Natural killer cell (primary cell): ENCODE data around the gene TBX15. TPM values are rescaled to one million over a fixed set of nuclear protein-coding genes. Genes with fewer than 3 reads are reported as not detected.

Experiments
- ATAC-seq, 3 donors: fragments of 150-1000 bp in 2 of 3; fragments of 200-7000 bp in 1 of 3; cut with Tn5 transposase; 1 replicate in 1 of 3; 2 replicates in 2 of 3; pipeline ENCODE4 v1.10.0; 2021; ENCODE audit warnings: mild to moderate bottlenecking in 2 of 3, moderate library complexity in 2 of 3
- DNase-seq, 2 donors: peaks; one replicate each; pipeline versions ENCODE4 v3.0.0 to v3.0.0-alpha.2; 2013 to 2021; ENCODE audit warnings: mixed read lengths in 1 of 2
- H3K27ac ChIP-seq: one replicate; pipeline ENCODE4 v1.5.1; 2013; ENCODE audit warnings: mild to moderate bottlenecking, low read length
- H3K27me3 ChIP-seq: one replicate; pipeline ENCODE4 v1.6.1; 2013; ENCODE audit warnings: low read length; ENCODE audit not compliant: control insufficient read depth, insufficient read depth
- H3K36me3 ChIP-seq: one replicate; pipeline ENCODE4 v1.6.1; 2013; ENCODE audit warnings: low read length; ENCODE audit not compliant: control insufficient read depth, insufficient read depth
- H3K4me1 ChIP-seq: one replicate; pipeline ENCODE4 v1.6.1; 2013; ENCODE audit warnings: low read length; ENCODE audit not compliant: control insufficient read depth, insufficient read depth
- H3K4me3 ChIP-seq: one replicate; pipeline ENCODE4 v1.5.1; 2013; ENCODE audit warnings: low read length
- H3K9me3 ChIP-seq: one replicate; pipeline ENCODE4 v1.6.1; 2013; ENCODE audit warnings: low read length; ENCODE audit not compliant: control insufficient read depth, insufficient read depth
- H3K27ac Mint-ChIP-seq, 2 donors: one replicate each; pipeline ENCODE4 v1.8.0; 2022; ENCODE audit warnings: mild to moderate bottlenecking in 2 of 2, mixed read lengths in 2 of 2, moderate library complexity in 1 of 2
- H3K27me3 Mint-ChIP-seq, 2 donors: one replicate each; pipeline ENCODE4 v1.8.0; 2022; ENCODE audit warnings: low read depth in 2 of 2, mixed read lengths in 2 of 2
- H3K36me3 Mint-ChIP-seq: one replicate; pipeline ENCODE4 v1.8.0; 2022; ENCODE audit warnings: mixed read lengths
- H3K4me1 Mint-ChIP-seq, 2 donors: one replicate each; pipeline ENCODE4 v1.8.0; 2022; ENCODE audit warnings: mixed read lengths in 2 of 2
- H3K4me3 Mint-ChIP-seq: one replicate; pipeline ENCODE4 v1.8.0; 2022; ENCODE audit warnings: mild to moderate bottlenecking, moderate library complexity, mixed read lengths
- H3K9me3 Mint-ChIP-seq, 2 donors: one replicate each; pipeline ENCODE4 v1.8.0; 2022; ENCODE audit warnings: mixed read lengths in 2 of 2
- WGBS: methylation state at CpG from one replicate; pipeline ENCODE4 v1.1.7; 2013; ENCODE audit warnings: missing lambda C conversion rate; ENCODE audit not compliant: insufficient coverage; 5-methylcytosine and 5-hydroxymethylcytosine counted together
- intact Hi-C: fragments of 100-400 bp; cut with micrococcal nuclease; formaldehyde crosslinking; loops from one replicate; pipeline ENCODE4 v1.14.2; 2022
- total RNA-seq, 4 donors: library from RNA; stranded (reverse); fragments of 120-200 nt in 1 of 4; gene quantifications; one replicate each; pipeline versions ENCODE4 v1.2.3 to v1.2.4, GENCODE V29; 2013 to 2022
- TF ChIP-seq, protein P1 (sequence below): fragments of 200-600 bp; IDR thresholded peaks from one replicate; pipeline ENCODE4 v1.8.0; 2022; ENCODE audit warnings: antibody characterized with exemption

TBX15 gene
- total RNA-seq, 3 donors from 2014 or later (not counting 1 experiment from before 2014, with no cell fraction given), result not detected

DNA sequence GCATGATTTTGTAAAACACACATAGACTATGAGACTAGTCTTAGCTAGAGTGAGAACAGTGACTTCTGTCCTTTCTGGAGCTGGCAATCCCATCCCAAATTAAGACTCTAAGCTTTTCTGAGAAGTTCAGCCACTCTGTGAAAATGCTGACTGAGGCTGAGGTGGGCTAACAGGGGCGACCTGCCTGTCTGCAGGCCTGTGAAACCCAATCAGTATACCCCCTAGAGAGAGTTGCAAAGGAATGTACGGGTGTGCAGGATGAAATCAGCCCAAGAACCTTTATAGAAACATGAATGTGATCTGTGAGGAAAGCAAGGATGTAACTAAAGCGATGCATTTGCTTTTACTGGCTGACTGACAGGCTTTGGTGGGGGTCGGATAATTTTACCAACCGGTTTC, 16.0 kb upstream of the TBX15 start:
- peaks cover 70% of the 10 kb centered on the region for H3K27me3 ChIP-seq
- Mint-ChIP-seq H3K4me3 (no peak overlapping the region), H3K4me1 (peaks cover 10 to 25% of the 10 kb centered on the region in 2 donors), H3K9me3 (no peaks in the 10 kb centered on the region), H3K27ac (no peak overlapping the region), H3K27me3 (peaks cover 65 to 73% of the 10 kb centered on the region in 2 donors), H3K36me3 (peaks cover 9% of the 10 kb centered on the region)
- ATAC-seq (no peak), DNase-seq (no peak)
- 20% methylated on average over 5 of the region's 5 CpGs for WGBS
- no peak overlapping the region for H3K4me3 ChIP-seq
- no peaks in the 10 kb centered on the region for H3K36me3 ChIP-seq
- intact Hi-C loops, result no loop called here
- H3K4me1 ChIP-seq, result peaks cover 38% of the 10 kb centered on the region
- H3K27ac ChIP-seq, result no peak overlapping the region
- TF ChIP-seq, protein P1, sequence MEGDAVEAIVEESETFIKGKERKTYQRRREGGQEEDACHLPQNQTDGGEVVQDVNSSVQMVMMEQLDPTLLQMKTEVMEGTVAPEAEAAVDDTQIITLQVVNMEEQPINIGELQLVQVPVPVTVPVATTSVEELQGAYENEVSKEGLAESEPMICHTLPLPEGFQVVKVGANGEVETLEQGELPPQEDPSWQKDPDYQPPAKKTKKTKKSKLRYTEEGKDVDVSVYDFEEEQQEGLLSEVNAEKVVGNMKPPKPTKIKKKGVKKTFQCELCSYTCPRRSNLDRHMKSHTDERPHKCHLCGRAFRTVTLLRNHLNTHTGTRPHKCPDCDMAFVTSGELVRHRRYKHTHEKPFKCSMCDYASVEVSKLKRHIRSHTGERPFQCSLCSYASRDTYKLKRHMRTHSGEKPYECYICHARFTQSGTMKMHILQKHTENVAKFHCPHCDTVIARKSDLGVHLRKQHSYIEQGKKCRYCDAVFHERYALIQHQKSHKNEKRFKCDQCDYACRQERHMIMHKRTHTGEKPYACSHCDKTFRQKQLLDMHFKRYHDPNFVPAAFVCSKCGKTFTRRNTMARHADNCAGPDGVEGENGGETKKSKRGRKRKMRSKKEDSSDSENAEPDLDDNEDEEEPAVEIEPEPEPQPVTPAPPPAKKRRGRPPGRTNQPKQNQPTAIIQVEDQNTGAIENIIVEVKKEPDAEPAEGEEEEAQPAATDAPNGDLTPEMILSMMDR, result no peak
- peaks cover 11% of the 10 kb centered on the region for H3K9me3 ChIP-seq

DNA sequence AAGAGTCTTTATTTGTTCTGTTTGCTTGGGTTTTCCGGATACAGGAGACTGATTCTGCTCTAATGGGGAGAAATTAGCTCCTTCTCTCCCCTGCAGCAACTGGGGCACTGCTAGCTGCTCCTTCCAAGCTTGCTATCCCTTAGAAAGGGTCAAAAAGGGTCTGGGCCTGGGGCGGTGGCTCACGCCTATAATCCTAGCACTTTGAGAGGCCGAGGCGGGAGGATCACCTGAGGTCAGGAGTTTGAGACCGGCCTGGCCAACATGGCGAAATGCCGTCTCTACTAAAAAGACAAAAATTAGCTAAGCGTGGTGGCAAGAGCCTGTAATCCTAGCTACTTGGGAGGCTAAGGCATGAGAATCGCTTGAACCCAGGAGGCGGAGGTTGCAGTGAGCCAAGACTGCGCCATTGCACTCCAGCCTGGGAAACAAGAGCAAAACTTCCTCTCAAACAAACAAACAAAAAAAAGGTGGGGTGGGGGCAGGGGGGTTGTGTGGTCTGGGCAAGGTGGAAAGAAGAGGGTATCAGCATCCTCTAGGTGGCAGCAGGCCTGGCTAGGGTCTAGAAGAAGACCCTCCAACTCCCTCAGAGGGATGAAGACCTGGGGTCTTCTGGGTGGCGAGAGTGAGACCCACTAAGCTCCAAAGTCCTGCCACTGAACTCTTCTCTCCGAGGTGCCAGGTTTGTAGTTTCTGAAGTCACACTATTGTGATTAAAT, 15.4 kb upstream of the TBX15 start:
- intact Hi-C loops, result no loop called here
- TF ChIP-seq, protein P1, result no peak
- no peak overlapping the region for H3K4me3 ChIP-seq
- peaks cover 3% of the 10 kb centered on the region for H3K36me3 Mint-ChIP-seq
- no peak for ATAC-seq
- peaks cover 0 to 2% of the 10 kb centered on the region in 2 donors for H3K9me3 Mint-ChIP-seq
- H3K27ac Mint-ChIP-seq, result no peak overlapping the region
- peaks cover 37% of the 10 kb centered on the region for H3K4me1 ChIP-seq
- peaks cover 4 to 19% of the 10 kb centered on the region in 2 donors for H3K4me1 Mint-ChIP-seq
- WGBS, result 51% methylated on average over 13 of the region's 14 CpGs
- no peaks in the 10 kb centered on the region for H3K36me3 ChIP-seq
- H3K4me3 Mint-ChIP-seq, result no peak overlapping the region
- DNase-seq, result no peak
- peaks cover 65 to 73% of the 10 kb centered on the region in 2 donors for H3K27me3 Mint-ChIP-seq
- H3K27me3 ChIP-seq, result peaks cover 73% of the 10 kb centered on the region
- no peak overlapping the region for H3K27ac ChIP-seq
- peaks cover 11% of the 10 kb centered on the region for H3K9me3 ChIP-seq

DNA sequence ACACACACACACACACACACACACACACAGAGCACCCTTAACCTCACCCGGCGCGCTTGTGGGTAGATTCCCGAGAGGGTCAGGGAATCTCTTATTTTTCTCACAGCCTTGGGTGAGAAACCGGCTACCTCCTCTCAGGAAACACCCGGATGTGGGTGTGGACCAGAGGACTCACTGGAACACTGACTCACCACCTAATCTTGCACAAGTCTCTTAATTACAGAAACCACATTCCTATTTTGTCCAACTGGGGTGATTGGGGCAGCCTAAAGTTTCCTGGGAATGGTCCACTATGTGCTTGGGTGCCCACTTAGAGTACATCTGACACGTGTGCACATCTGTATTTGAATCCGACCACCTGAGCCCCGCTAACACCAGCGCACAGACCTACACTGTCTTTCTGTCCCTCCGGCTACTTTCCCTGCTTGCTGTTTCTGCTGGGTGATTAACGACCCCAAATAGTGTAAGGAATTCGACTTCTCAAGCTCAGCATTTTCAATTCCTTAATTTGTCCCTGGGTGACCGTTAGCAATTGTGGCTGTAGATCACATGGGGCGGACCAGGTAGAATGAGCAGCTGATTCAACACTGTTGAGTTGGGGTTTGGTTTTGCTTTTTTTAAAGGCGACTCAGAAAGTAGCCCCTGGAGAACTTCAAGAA, 14.0 kb upstream of the TBX15 start:
- Histone ChIP-seq H3K4me1 (peaks cover 27% of the 10 kb centered on the region), H3K9me3 (peaks cover 10% of the 10 kb centered on the region), H3K27me3 (peaks cover 75% of the 10 kb centered on the region), H3K36me3 (no peaks in the 10 kb centered on the region), H3K4me3 (no peak overlapping the region), H3K27ac (no peak overlapping the region)
- ATAC-seq (peak in 1 of 3 donors; percentile 42), DNase-seq (no peak)
- peak overlapping the region in 1 of 2 donors; percentile 68 for H3K27ac Mint-ChIP-seq
- intact Hi-C loops, result no loop called here
- no peak overlapping the region for H3K4me3 Mint-ChIP-seq
- H3K9me3 Mint-ChIP-seq, result peaks cover 0 to 2% of the 10 kb centered on the region in 2 donors
- peaks cover 0 to 13% of the 10 kb centered on the region in 2 donors for H3K4me1 Mint-ChIP-seq
- 7% methylated on average over 15 of the region's 16 CpGs for WGBS
- TF ChIP-seq, protein P1, result no peak
- peaks cover 7% of the 10 kb centered on the region for H3K36me3 Mint-ChIP-seq
- peaks cover 69 to 78% of the 10 kb centered on the region in 2 donors for H3K27me3 Mint-ChIP-seq
